ENCODE data around the gene MT2A. TPM values are rescaled to one million over a fixed set of nuclear protein-coding genes. Genes with fewer than 3 reads are reported as not detected.

MT2A gene
- total and polyA plus RNA-seq, 2 of the 13 experiments (the other 11 are each of a cell fraction or from before 2014, with no cell fraction given) = 135 to 371 TPM

- TF ChIP-seq TFDP2 (CRISPR knock-in tag; IDR thresholded peaks at IDR 0.05) (peak; percentile 77), PRPF4 (IDR thresholded peaks at IDR 0.05; ENCODE audit: low read depth, low read length, poor library complexity, severe bottlenecking) (no peak), ZNF124 (CRISPR knock-in tag; IDR thresholded peaks at IDR 0.05) (no peak; the same call in 1 of the 2 replicates), POLR2A (IDR thresholded peaks at IDR 0.05; ENCODE audit: insufficient read depth in 1 of 2, low read depth in 2 of 2, low read length in 2 of 2) (peak; percentile 38 to 75), BRD4 (CRISPR knock-in tag; IDR thresholded peaks at IDR 0.05) (peak; percentile 71; the same call in 1 of the 2 replicates), IKZF5 (CRISPR knock-in tag; IDR thresholded peaks at IDR 0.05) (peak; percentile 33; the same call in 1 of the 2 replicates), ZXDC (CRISPR knock-in tag; IDR thresholded peaks at IDR 0.05) (0 out of 2 replicates have a peak, but pooled peaks have one; percentile 49), ZSCAN30 (CRISPR knock-in tag; IDR thresholded peaks at IDR 0.05) (no peak), MXD1 (CRISPR knock-in tag; IDR thresholded peaks at IDR 0.05) (peak; percentile 71; the same call in 1 of the 2 replicates), MAFK (conservative IDR thresholded peaks at IDR 0.05 in 1 of 2, IDR thresholded peaks at IDR 0.05 in 1 of 2; ENCODE audit: low read length in 2 of 2) (no peak), CREM (IDR thresholded peaks at IDR 0.05) (no peak), CREM (CRISPR knock-in tag; IDR thresholded peaks at IDR 0.05) (no peak), ETV6 (CRISPR knock-in tag; conservative IDR thresholded peaks at IDR 0.05) (0 out of 2 replicates have a peak, but pooled peaks have one; percentile 25), EED (CRISPR knock-in tag; IDR thresholded peaks at IDR 0.05) (no peak), ZNF800 (CRISPR knock-in tag; IDR thresholded peaks at IDR 0.05) (peak; percentile 97), LCORL (IDR thresholded peaks at IDR 0.05) (no peak), LCORL (CRISPR knock-in tag; IDR thresholded peaks at IDR 0.05) (peak; percentile 31; the same call in 1 of the 2 replicates), KDM2A (CRISPR knock-in tag; IDR thresholded peaks at IDR 0.05; ENCODE audit: borderline replicate concordance, low read depth) (peak; percentile 26; the same call in 1 of the 2 replicates), PAWR (CRISPR knock-in tag; IDR thresholded peaks at IDR 0.05; ENCODE audit: borderline replicate concordance) (no peak), TRIM24 (CRISPR knock-in tag; IDR thresholded peaks at IDR 0.05) (peak; percentile 31; the same call in 1 of the 2 replicates), ZNF562 (CRISPR knock-in tag; IDR thresholded peaks at IDR 0.05; ENCODE audit: borderline replicate concordance) (no peak), RXRA (CRISPR knock-in tag; IDR thresholded peaks at IDR 0.05) (0 out of 2 replicates have a peak, but pooled peaks have one; percentile 59), FOXC1 (CRISPR knock-in tag; IDR thresholded peaks at IDR 0.05; ENCODE audit: borderline replicate concordance) (peak; percentile 56), POGZ (CRISPR knock-in tag; IDR thresholded peaks at IDR 0.05) (peak; percentile 74)
Measured at GRCh38 chr16:56657555-56658326, 49.4 kb downstream of the MT2A start, which contains the start of gene MT1F (continued).
